NCI-H2196 treated with DMSO at 0.1 percent for 48 hours (cell line): ENCODE data around the gene ARMC9.
A peak's percentile ranks its signal among the peaks of the same experiment; 100 is the strongest.

Experiments used
- DNase-seq: peaks from one replicate; lab custom pipeline; 2025; ENCODE audit not compliant: unreplicated experiment; lab: John Stamatoyannopoulos, UW

Gene ARMC9

GRCh38 chr2:231411831-231412617 lies 213.6 kb downstream of the ARMC9 start:
- peak; percentile 30 for DNase-seq

- DNase-seq: no peak
Observed at GRCh38 chr2:231412618-231412963, 214.2 kb downstream of the ARMC9 start.

- no peak for DNase-seq
Observed at GRCh38 chr2:231413456-231413855, 215.0 kb downstream of the ARMC9 start.

GRCh38 chr2:231413921-231414476 lies 215.6 kb downstream of the ARMC9 start:
- no peak for DNase-seq

GRCh38 chr2:231415029-231415428 lies 216.6 kb downstream of the ARMC9 start:
- no peak for DNase-seq

- DNase-seq: no peak
Observed at GRCh38 chr2:231418820-231419640, 220.6 kb downstream of the ARMC9 start.

GRCh38 chr2:231421051-231421580 lies 222.7 kb downstream of the ARMC9 start:
- DNase-seq: no peak

- no peak for DNase-seq
Observed at GRCh38 chr2:231422056-231422455, 223.6 kb downstream of the ARMC9 start.

- no peak for DNase-seq
Observed at GRCh38 chr2:231423176-231423575, 224.7 kb downstream of the ARMC9 start.
